Ureter (tissue), 1 donor: Measurements from ENCODE around the gene DHX58. TPM values are rescaled to one million over a fixed set of nuclear protein-coding genes. Genes with fewer than 3 reads are reported as not detected.

Experiments used
- DNase-seq: peaks from one replicate; pipeline ENCODE4 v3.0.0-alpha.2; 2020; ENCODE audit warnings: low spot score
- total RNA-seq: library from RNA; stranded (reverse); gene quantifications from one replicate; pipeline ENCODE4 v1.2.4, GENCODE V29; 2023
- donor health status: DM: yes; HTN: yes; CAD: no.

The DHX58 gene
- total RNA-seq, 1 donor from 2014 or later = 31.3 TPM

GRCh38 chr17:42129109-42129837 lies 16.8 kb upstream of the DHX58 start:
- DNase-seq = no peak

GRCh38 chr17:42127414-42127813 lies 14.9 kb upstream of the DHX58 start:
- no peak for DNase-seq

DNA sequence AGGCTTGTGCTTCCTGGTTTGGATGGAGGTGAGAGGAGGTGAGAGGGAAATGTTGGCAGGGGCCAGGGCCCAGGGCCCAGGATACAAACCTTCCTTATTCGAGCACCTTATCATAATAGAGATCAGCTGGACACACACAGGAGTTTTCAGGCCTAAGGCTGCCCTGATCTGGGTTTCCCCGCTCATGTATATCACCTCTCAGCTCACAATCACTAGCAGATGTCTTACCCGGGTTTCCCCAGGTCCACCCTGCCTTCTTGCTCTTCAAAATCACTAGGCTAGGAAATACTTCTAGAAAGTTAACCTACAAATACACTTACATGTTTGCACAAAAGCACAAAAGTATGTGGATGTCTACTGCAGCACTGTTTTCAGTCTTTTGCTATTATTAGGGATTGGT lies 14.3 kb upstream of the DHX58 start:
- DNase-seq = no peak

- DNase-seq = no peak
Measured at GRCh38 chr17:42125565-42125964, 13.1 kb upstream of the DHX58 start.

DNA sequence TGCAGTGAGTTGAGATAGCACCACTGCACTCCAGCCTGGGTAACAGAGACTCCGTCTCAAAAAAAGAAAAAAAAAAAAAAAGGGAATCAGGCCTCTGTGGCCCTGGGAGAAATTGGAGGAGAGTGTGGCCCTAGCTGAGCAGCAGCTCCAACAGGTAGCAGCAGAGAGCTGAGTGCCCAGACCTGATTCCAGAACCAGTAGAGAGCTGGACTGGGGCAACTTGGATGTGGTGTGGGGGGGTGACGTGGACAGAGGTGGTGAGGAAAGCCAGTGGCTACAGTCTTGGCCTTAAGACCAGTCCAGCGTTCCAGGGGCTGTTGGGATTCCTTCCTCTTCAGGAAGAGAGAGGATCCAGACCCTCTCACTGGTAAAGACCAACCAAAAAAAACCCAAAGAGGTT lies 11.7 kb upstream of the DHX58 start:
- DNase-seq = no peak

- peak; percentile 71 for DNase-seq
Measured at GRCh38 chr17:42122371-42123303, 10.1 kb upstream of the DHX58 start, which contains the start of gene HSPB9. Gene HSPB9 (plus strand): TSS chr17:42122804. CDS start chr17:42122851, 47 bp downstream.

- peak; percentile 78 for DNase-seq
Measured at GRCh38 chr17:42120770-42121769, 8.6 kb upstream of the DHX58 start, which contains the start of gene KAT2A. Gene KAT2A (minus strand): TSS chr17:42121367. CDS start chr17:42121304, 63 bp downstream.

DNA sequence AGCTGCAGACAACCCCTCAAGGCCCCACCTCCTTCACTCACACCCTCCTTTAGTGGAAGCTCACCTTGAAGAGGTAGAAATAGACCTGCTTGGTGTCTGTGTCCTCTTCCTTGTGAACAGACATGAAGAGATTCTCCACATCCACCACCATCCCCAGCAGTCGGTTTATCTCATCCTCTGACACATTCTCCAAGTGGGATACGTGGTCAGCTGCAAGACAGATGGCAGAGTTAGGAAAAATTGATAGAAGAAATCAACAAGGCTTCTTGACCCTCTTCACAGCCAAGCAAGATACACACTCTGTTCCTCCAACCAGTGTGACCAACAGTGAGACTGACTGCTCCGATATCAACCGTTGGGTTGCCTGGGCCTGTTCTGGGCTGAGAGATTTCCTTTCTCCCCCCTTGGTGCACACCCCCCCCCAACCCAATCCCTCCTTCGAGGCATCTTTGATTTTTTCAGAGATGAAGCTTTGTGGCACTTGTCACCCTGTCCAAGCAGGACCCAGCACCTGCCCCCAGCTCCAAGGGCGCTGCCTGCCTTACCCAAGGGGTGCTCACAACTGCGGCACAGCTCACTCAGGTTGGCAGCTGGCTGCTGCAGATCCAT lies 7.8 kb upstream of the DHX58 start:
- DNase-seq = no peak

DNA sequence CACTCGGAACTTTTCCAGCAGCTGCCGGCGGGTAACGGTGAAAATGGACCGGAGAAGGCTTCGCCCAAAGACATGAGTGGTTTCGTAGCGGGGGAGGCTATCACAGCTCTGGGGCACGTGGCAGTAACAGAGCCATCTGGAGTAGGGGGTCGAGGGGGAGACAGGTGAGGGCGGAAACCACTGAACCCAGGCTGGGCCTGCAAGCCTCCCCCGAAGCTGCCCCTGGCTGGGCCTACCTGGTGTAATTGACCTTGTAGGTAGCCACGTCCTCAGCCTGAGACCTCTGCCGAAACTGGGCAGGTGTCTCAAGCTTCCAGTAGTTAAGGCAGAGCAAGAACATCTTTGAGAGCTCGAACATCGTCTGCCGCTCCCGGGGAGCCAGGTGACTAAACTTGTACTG lies 6.8 kb upstream of the DHX58 start:
- no peak for DNase-seq

DNA sequence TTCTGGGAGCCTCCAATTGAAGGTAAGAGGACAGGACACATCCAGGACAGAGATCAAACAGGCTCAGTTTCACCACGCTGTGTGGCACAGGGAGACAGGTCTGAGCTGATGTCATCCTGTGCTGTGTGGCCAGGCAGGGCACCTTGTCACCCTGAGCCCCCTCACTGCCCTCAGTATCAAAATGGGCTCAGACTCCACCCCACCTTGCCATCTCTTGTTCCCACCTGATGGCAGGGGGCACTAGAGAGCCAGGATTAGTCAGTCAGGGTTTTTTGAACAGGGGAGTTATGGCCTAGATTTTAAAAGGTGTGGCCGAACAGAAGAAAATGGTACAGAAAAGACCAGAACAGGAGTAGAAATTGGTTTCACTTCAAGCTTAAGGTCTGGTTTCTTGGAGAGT lies 6.0 kb upstream of the DHX58 start:
- DNase-seq = no peak

- no peak for DNase-seq
Measured at GRCh38 chr17:42118126-42118510, 5.6 kb upstream of the DHX58 start.

DNA sequence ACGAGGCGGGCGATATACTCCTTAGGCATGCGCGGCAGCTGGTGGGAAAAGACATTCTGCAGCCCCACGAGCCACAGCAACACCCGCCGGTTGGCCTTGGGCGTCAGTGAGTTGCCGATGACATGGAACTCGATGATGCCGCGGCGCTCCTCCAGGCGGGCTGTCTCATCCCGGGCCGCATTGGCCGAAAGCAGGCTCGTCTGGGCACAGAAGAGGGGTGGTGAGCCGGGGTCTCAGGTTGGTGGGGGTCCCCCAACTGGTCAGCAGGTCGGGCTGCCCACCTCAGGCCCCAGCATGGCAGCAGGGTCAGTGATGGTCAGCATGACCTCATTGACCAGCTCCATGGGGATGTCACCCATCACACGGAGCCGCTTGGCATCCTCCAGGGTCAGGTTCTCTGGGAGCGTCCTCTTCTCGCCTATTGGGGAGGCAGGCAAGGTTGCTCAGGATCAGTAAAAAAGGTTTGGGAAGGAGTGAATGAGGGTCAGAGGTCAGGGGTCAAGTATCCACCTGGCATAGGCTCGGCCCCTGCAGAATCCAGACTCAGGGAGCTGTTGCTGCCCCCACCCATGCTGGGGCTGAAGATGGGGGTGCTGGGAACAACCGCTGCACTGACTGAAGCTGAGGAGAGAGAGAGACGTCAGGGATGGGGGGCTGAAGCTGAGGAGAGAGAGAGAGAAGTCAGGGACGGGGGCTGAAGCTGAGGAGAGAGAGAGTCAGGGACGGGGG lies 5.0 kb upstream of the DHX58 start:
- no peak for DNase-seq

DNA sequence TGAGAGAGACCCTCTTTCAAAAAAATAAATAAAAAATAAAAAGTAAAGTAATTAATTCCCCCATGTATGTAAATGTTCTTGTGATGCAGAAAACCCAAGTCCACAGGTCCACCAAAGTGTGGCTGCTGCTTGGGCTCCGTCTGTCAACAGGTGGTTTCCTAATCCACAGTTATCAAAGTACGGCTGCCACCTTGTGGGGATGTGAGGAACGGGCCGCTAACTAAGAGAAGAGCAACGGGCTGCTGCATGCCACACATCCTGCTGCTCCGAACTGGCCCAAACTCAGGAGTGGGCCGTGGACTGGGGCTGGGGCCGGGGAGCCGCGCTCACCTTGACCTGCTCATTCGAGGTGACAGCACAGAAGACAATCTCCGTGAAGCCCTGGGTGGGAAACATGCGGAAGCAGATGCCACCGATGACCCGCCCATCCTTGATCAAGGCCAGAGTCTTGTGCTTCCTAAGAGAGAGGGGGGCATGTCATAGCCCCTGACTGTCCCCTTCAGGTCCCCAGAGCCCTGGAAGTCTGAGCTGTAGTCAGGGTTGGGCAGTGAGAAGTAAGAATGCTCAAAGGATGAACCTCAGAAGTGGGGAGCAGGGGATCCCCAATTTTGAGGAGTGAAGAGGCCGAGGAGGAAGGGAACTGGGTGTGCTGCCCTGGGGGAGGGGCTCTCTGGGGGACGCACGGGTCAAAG lies 4.3 kb upstream of the DHX58 start:
- peak; percentile 88 for DNase-seq

GRCh38 chr17:42114118-42114517 lies 1.6 kb upstream of the DHX58 start:
- DNase-seq = no peak

GRCh38 chr17:42113293-42114069 lies 967 bp upstream of the DHX58 start:
- no peak for DNase-seq

DNA sequence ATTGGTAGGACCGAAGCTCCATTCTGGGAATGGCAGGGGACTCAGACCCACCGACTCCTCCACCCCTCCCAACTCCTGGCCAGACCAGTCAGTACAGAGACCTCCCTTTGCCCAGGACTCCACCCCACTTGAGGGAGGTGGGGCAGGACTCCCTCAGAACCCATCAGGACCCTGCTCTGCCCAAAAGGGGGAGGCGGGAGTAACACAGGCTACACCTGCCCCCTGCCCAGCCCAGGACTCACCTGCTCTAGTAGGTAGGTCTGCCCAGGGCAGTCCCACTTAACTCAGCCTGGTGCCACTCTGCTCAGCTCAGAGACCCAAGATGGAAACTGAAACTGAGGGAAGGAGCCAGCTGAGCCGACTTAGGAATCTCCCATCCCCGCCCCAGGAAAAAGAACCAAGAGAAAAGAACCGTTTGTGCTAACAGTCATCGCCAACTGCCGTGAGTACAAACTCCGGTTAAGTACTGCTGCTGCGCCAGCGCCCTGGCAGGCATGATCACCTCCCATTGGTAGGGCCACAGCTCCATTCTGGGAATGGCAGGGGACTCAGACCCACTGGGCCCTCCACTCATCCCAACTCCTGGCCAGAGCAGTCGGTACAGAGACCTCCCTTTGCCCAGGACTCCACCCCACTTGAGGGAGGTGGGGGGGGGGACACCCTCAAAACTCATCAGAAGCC lies 503 bp downstream of the DHX58 start:
- no peak for DNase-seq

- DNase-seq = no peak
Measured at GRCh38 chr17:42111265-42111636, 1.3 kb downstream of the DHX58 start.
